GM18951 (cell line): ENCODE data around the gene KRT15.

Experiments
- POLR2A ChIP-seq: IDR thresholded peaks from 4 replicates; pipeline ENCODE4 v1.6.1; 2011; ENCODE audit warnings: mild to moderate bottlenecking; ENCODE audit not compliant: insufficient read length, insufficient read depth; ENCODE audit errors: extremely low read depth
- in situ Hi-C: fragments of 300-500 bp; cut with MboI; formaldehyde crosslinking; loops from one replicate; pipeline ENCODE4 v1.12.0; 2022; ENCODE audit warnings: low sequenced_read_pairs, mixed read lengths, inconsistent platforms; ENCODE audit not compliant: unreplicated experiment

The KRT15 gene

DNA sequence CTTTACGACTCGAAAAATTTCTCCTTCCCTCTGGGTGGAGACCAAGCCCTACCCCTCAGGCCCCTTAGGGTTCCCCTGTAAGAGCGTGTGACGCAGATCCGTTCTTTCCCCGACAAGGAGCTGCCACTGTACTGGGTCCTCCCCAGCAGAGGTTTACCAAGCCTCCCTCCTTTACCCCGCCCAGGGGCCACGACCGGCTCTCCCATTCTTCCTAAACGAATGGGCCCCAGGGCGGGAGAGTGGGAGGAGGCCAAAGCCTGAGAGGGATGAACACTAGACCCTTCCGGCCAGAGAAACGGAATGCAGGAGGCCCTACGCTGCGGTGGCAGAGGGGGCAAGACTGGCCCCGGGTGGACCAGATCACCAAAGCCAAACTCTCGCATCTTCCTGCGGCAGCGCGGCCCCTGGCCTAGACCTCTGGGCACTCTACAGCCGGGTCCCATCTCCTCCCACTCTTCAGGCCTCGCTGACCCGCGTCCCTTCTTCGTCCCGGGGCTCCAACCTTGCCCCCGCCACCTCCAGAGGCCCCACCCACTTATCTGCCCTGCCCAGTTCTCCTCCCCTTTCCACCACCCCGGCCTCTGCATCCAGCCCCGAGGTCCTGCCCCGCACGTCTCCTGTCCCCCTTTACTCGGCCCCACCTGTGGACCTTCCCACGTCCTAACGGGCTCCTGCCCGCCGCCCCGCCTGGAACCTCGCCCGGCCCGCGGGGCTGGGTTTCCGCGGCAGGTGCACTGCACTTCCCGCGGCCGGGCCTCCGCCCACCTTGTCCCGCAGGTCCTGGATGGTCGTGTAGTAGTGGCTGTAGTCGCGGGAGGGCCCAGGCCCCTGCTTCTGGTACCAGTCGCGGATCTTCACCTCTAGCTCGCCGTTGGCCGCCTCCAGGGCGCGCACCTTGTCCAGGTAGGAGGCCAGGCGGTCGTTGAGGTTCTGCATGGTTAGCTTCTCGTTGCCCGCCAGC lies 8.7 kb upstream of the KRT15 start:
- in situ Hi-C loops, result no loop called here

GRCh38 chr17:41524261-41524660 lies 5.6 kb upstream of the KRT15 start:
- TF ChIP-seq POLR2A, result no peak

More for the DNA sequence above, 8.7 kb upstream of the KRT15 start:
- no peak for TF ChIP-seq POLR2A

DNA sequence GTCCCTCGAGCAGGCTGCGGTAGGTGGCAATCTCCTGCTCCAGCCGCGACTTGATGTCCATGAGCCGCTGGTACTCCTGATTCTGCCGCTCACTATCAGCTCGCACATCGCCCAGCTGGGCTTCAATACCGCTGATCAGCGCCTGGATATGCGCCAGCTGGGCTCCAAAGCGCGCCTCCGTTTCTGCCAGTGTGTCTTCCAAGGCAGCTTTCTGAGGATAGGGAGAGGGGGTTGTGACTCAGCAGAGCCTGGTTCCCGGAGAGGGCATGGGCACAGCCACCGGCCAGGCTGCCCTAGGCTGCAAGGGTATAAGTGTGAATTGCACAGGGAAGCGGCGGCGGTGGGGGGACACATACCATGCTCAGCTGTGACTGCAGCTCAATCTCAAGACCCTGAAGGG lies 5.1 kb upstream of the KRT15 start:
- TF ChIP-seq POLR2A, result no peak
- in situ Hi-C loops, result no loop called here

More at GRCh38 chr17:41524261-41524660, 5.6 kb upstream of the KRT15 start:
- in situ Hi-C loops, result no loop called here

GRCh38 chr17:41523225-41523593 lies 4.5 kb upstream of the KRT15 start:
- in situ Hi-C loops, result no loop called here
- no peak for TF ChIP-seq POLR2A

- TF ChIP-seq POLR2A, result no peak
- in situ Hi-C loops, result no loop called here
Observed at GRCh38 chr17:41522301-41523224, 3.9 kb upstream of the KRT15 start.

GRCh38 chr17:41521574-41522261 lies 3.0 kb upstream of the KRT15 start:
- in situ Hi-C loops, result no loop called here
- TF ChIP-seq POLR2A, result no peak

GRCh38 chr17:41520821-41521521 lies 2.3 kb upstream of the KRT15 start:
- in situ Hi-C loops, result no loop called here
- TF ChIP-seq POLR2A, result no peak

- TF ChIP-seq POLR2A, result no peak
- in situ Hi-C loops, result no loop called here
Observed at GRCh38 chr17:41519501-41520224, 973 bp upstream of the KRT15 start.

DNA sequence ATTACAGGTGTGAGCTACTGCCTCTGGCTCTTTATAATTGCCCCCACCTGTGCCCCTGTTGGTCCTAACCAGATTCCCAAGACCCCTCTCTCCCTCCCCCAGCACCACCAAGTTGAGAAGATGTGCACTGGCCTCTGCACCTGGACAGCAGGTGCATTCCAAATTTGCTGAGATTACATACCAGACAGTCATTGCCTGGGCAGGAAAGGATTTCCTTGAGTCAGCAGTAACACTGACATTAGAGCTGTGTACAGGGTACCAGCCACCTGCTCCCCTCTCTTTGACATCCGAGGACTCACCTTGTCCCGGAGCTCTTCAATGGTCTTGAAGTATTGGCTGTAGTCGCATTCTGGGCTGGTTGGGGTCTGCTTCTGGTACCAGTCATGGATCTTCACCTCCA lies 659 bp downstream of the KRT15 start:
- in situ Hi-C loops, result no loop called here
- no peak for TF ChIP-seq POLR2A

DNA sequence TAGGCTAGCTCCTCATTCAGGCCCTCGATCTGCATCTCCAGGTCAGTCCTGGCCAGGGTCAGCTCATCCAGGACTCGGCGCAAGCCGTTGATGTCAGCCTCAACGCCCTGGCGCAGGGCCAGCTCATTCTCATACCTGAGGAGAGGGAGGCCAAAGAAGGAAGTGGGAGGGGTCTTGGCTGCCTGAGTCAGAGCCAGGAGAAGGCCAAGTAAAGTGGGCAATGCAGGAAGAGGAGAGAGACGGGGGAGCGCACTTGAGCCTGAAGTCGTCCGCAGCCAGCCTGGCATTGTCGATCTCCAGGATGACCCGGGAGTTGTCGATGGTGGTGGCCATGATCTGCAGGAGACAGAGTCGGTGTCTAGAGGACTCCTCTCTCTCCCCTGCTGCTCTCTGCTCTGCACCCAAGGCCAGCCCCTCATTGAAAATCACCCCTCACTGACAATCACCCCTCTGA lies 1.8 kb downstream of the KRT15 start:
- TF ChIP-seq POLR2A, result no peak
- in situ Hi-C loops, result no loop called here

DNA sequence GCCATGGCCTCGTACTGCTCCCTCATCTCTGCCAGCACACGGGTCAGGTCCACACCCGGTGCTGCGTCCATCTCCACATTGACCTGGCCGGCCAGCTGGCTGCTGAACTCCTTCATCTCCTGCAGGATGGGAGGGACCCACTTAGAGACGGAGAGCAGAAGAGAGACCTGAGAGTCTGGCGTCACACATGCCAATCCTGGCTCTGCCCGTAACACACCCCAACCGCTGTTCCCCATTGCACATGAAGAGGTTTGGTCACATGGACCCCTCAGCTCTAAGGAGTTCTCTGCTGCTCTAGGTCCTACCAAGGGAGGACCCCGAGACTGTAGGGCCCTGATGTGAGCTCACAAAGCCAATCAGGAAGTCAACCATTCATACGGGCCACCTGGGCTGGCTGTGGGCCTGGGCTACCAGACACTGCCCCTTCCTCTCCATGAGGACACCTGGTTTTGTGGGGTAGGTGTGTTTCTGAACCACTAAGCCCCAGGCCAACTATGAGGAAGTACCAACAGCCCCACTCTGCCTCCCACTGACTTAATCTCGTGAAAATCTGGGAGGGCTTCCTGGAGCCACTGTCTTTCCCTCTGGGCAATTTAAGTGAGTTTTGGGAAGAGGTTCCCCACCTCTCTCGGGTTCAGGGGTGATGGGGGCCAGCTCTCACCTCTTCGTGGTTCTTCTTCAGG lies 2.4 kb downstream of the KRT15 start:
- in situ Hi-C loops, result no loop called here
- no peak for TF ChIP-seq POLR2A
